GM19397 (cell line): ENCODE data around the gene RTP3.
"Not testable (repeated sequence)": the region's sequence is repeated elsewhere in the genome, so short reads cannot be mapped to it uniquely, and the experiment has no call there.

Source experiments
- ATAC-seq: cut with Tn5 transposase; IDR thresholded peaks from one replicate; pipeline ENCODE4 v1.9.1; 2021; ENCODE audit warnings: mild to moderate bottlenecking, moderate library complexity; ENCODE audit not compliant: unreplicated experiment

The RTP3 gene

DNA sequence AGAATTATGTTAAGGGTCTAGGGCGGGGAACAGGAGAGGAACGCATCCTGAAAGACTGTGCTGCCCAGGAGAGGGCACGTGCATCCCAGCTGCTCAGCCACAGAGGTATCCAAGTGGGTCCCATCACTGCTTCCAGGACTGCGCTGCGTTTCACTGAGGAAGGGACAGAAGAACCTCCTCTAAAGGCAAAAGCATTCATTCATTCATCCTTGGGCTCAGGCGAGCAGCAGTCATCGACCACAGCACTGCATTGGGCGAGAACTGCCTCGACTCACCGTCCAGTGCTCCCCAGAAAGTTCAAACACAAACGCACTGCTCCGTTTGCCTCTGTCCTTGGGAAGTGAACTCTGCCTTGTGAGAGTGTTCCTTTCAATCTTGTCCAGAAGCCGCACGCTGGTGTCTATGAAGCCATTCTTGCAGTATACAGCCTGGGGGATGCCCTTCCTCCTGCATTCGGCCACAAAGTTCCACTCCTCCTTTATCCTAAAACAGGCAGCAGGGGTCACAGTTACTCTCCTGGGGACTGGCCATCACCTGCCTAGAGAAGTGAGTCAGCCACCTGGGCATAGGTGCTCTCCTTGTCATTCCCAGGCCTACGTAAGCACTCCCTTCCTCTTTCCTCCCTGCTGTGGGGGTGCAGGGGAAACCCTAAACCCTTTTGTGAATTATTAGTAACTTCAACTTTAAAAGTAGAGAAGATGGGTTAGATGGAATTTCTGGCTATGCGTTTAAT lies 47.2 kb downstream of the RTP3 start:
- no peak for ATAC-seq

DNA sequence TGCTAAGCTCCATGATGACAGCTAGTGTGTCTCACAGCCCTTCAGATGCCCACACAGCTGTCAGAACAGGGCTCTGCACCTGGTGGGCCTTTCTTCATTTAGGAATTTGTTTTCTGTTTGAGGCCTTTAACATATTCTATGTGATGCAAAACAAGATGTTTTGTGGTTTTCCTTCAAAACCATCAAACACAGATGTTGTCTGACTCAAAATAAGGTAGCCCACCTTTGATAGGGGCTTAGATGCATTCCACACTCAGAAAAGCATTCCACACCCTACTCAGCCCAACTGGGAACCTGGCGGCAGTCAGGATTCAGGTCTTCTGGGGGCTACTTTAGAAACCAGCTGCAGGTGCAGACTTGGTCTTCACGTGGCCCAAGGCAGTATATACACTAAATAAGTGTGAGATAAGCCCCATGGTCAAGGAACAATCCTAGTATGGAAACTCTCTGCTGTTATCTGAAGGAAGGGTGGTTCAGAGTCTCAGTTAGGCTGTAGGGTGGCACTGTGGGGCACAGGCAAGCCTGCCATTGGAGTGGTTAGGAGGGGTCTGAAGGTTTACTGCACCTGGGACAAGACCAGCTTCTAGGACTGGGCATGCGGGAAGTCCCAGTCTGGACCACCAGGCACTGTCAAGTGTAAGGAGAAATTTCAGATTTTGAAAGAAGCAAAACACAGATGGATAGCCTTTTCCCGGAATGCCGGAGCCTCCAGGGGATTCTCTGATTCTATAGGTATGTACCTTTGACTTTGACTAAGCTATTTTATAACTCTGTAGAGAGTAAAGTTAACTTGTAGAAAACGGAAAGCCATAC lies 48.2 kb downstream of the RTP3 start:
- no peak for ATAC-seq

DNA sequence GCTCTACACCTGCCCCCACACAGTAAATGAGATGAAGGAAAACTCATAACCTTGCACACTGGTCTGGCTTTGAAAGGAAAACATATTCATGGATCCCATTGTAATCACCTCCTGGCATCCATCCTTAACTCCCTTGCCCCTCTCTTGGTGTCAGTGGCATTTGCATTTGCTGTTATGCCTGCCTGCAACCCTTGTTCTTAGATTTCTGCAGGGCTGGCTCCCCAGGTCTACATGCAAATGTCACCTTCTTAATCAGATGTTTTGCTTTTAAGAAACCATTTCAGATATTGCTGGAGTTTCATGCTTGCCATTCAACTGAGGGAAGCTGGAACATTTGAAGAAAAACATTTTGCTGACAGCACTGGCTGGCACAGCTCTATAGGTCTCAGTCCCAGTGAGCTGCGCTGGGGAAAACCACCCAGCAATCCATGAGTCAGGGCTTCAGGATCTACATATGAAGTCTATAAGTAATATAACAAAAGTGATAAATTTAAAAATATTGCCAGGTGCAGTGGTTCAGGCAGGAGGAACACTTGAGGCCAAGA lies 49.2 kb downstream of the RTP3 start:
- ATAC-seq = no peak

DNA sequence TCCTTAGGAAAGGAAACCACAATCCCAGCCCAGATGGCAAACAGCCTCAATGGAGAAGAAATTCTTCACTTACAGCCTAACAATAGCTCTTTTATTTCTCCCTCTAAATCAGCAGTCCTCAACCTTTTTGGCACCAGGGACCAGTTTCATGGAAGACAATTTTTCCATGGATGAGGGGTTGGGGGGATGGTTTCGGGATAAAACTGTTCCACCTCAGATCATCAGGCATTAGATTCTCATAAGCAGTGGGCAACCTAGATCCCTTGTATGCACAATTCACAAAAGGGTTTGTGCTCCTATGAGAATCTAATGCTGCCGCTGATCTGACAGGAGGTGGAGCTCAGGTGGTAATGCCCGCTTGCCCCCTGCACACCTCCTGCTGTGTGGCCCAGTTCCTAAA lies 50.8 kb downstream of the RTP3 start:
- ATAC-seq = not testable (repeated sequence)

DNA sequence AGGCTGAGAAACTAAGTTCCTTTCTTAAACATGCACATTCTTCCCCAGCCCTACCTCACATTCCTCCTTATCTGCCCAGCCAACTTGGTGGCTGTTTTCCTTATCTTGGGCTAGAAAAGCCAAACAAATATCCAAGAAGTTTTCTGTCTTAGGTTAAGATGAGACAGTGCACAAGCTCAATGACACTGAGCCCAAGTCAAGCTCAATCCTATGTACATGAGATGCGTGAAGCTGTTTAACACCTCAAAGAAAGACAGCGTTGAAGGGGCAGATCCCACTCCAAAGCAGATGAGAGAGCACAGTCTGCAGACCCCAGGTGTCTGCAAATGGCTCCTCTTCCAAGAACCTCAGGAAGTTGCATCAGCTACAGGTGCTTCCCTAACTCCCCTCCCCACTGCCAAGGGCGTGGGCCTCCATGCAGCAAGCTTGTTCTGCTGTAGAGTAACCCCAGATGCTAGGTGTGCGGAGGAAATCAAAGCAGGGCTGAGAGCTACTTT lies 51.7 kb downstream of the RTP3 start:
- no peak for ATAC-seq

DNA sequence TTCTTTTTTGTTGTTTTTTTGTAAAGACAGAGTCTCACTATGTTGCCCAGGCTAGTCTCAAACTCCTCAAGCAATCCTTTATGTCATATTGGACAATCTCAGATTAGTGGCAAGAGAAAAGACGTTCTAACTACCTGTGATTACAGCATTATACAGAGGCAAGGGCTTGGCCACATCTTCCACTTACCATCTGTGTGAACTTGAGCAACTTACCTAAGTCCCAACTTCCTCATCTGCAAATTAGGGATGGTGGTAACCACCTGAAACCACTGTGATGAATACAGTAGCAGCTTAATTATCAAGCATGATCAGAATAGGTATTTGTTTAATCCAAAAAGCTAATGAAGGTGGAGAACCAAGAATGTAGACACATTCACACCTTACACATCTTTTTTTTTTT lies 52.2 kb downstream of the RTP3 start:
- ATAC-seq = no peak
